ENCODE results near the gene ZEB1. TPM values are rescaled to one million over a fixed set of nuclear protein-coding genes. Genes with fewer than 3 reads are reported as not detected.

The ZEB1 gene
- total RNA-seq, 1 donor from 2014 or later: 38.8 TPM

GRCh38 chr10:31396376-31396775 is 77.4 kb downstream of the ZEB1 start:
- Histone ChIP-seq H3K4me2 (no peak overlapping the region), H3K36me3 (no peaks in the 10 kb centered on the region), H3K9ac (no peak overlapping the region), H3K9me3 (ENCODE audit: low read depth) (no peaks in the 10 kb centered on the region), H3K4me3 (no peak overlapping the region), H3K79me2 (ENCODE audit: low read depth) (no peaks in the 10 kb centered on the region), H4K20me1 (ENCODE audit: low read depth) (peaks cover 16% of the 10 kb centered on the region), H3F3A (ENCODE audit: low read depth) (no peaks in the 10 kb centered on the region), H3K27ac (no peak overlapping the region), H3K4me1 (no peaks in the 10 kb centered on the region), H2AFZ (replicated peaks) (no peak overlapping the region), H3K27me3 (no peaks in the 10 kb centered on the region)
- Mint-ChIP-seq H3K27me3 (ENCODE audit: insufficient read depth, low read depth) (no peaks in the 10 kb centered on the region), H3K9me3 (no peaks in the 10 kb centered on the region), H3K27ac (no peak overlapping the region), H3K4me3 (no peak overlapping the region), H3K36me3 (no peaks in the 10 kb centered on the region), H3K4me1 (peaks cover 6% of the 10 kb centered on the region)
- DNase-seq (ENCODE audit: low spot score): no peak
- TF ChIP-seq EZH2 (IDR thresholded peaks at IDR 0.05): no peak
- TF ChIP-seq, protein P1, sequence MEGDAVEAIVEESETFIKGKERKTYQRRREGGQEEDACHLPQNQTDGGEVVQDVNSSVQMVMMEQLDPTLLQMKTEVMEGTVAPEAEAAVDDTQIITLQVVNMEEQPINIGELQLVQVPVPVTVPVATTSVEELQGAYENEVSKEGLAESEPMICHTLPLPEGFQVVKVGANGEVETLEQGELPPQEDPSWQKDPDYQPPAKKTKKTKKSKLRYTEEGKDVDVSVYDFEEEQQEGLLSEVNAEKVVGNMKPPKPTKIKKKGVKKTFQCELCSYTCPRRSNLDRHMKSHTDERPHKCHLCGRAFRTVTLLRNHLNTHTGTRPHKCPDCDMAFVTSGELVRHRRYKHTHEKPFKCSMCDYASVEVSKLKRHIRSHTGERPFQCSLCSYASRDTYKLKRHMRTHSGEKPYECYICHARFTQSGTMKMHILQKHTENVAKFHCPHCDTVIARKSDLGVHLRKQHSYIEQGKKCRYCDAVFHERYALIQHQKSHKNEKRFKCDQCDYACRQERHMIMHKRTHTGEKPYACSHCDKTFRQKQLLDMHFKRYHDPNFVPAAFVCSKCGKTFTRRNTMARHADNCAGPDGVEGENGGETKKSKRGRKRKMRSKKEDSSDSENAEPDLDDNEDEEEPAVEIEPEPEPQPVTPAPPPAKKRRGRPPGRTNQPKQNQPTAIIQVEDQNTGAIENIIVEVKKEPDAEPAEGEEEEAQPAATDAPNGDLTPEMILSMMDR (IDR thresholded peaks at IDR 0.05): no peak
- TF ChIP-seq EZH2phosphoT487 (IDR thresholded peaks at IDR 0.05): no peak

- no peaks in the 10 kb centered on the region for H3K27me3 Mint-ChIP-seq (ENCODE audit: insufficient read depth, low read depth)
- no peak overlapping the region for H3K4me3 ChIP-seq
- DNase-seq (ENCODE audit: low spot score): no peak
- no peaks in the 10 kb centered on the region for H3K9me3 Mint-ChIP-seq
- no peak overlapping the region for H3K9ac ChIP-seq
- H3K4me1 ChIP-seq: no peaks in the 10 kb centered on the region
- no peaks in the 10 kb centered on the region for H3K36me3 Mint-ChIP-seq
- H3K36me3 ChIP-seq: no peaks in the 10 kb centered on the region
- TF ChIP-seq EZH2 (IDR thresholded peaks at IDR 0.05) (no peak), EZH2phosphoT487 (IDR thresholded peaks at IDR 0.05) (no peak)
- TF ChIP-seq, protein P1 (IDR thresholded peaks at IDR 0.05): no peak
- no peak overlapping the region for H3K4me2 ChIP-seq
- H3K4me1 Mint-ChIP-seq: peaks cover 7% of the 10 kb centered on the region
- no peaks in the 10 kb centered on the region for H3K79me2 ChIP-seq (ENCODE audit: low read depth)
- H3K27ac Mint-ChIP-seq: no peak overlapping the region
- no peak overlapping the region for H3K27ac ChIP-seq
- H3K9me3 ChIP-seq (ENCODE audit: low read depth): no peaks in the 10 kb centered on the region
- no peaks in the 10 kb centered on the region for H3K27me3 ChIP-seq
- no peak overlapping the region for H3K4me3 Mint-ChIP-seq
- no peak overlapping the region for H2AFZ ChIP-seq (replicated peaks)
- H4K20me1 ChIP-seq (ENCODE audit: low read depth): peaks cover 19% of the 10 kb centered on the region
- no peaks in the 10 kb centered on the region for H3F3A ChIP-seq (ENCODE audit: low read depth)
Measured at GRCh38 chr10:31397852-31398251, 78.8 kb downstream of the ZEB1 start.

DNA sequence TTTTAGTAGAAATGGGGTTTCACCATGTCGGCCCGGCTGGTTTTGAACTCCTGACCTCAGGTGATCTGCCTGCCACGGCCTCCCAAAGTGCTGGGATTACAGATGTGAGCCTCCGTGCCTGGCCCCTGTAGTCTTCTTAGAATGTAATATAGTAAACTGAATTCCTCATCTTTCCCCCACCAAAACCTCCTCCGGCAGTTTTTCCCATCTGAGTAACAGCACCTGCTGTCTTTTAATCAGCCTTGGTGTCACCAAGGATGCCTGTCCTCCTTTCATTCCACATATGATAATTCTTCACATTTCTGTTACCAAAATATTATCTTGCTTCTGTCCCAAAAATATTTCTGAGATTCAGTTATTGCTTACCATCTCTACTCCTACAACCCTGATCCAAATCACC is 80.2 kb downstream of the ZEB1 start:
- no peak overlapping the region for H3K4me2 ChIP-seq
- no peaks in the 10 kb centered on the region for H3K27me3 Mint-ChIP-seq (ENCODE audit: insufficient read depth, low read depth)
- peaks cover 19% of the 10 kb centered on the region for H4K20me1 ChIP-seq (ENCODE audit: low read depth)
- no peak overlapping the region for H3K27ac Mint-ChIP-seq
- H3K4me3 Mint-ChIP-seq: no peak overlapping the region
- H3K9ac ChIP-seq: no peak overlapping the region
- no peak overlapping the region for H3K4me3 ChIP-seq
- DNase-seq (ENCODE audit: low spot score): no peak
- no peaks in the 10 kb centered on the region for H3F3A ChIP-seq (ENCODE audit: low read depth)
- no peak overlapping the region for H3K27ac ChIP-seq
- H3K9me3 ChIP-seq (ENCODE audit: low read depth): no peaks in the 10 kb centered on the region
- H3K79me2 ChIP-seq (ENCODE audit: low read depth): no peaks in the 10 kb centered on the region
- H3K4me1 ChIP-seq: no peaks in the 10 kb centered on the region
- H3K4me1 Mint-ChIP-seq: peaks cover 7% of the 10 kb centered on the region
- no peaks in the 10 kb centered on the region for H3K36me3 ChIP-seq
- no peaks in the 10 kb centered on the region for H3K9me3 Mint-ChIP-seq
- no peaks in the 10 kb centered on the region for H3K27me3 ChIP-seq
- TF ChIP-seq EZH2 (IDR thresholded peaks at IDR 0.05) (no peak), EZH2phosphoT487 (IDR thresholded peaks at IDR 0.05) (no peak)
- TF ChIP-seq, protein P1 (IDR thresholded peaks at IDR 0.05): no peak
- no peak overlapping the region for H2AFZ ChIP-seq (replicated peaks)
- no peaks in the 10 kb centered on the region for H3K36me3 Mint-ChIP-seq

Measured in neural progenitor cell (in vitro differentiated cells).